Heart right ventricle (tissue), 16 donors: ENCODE measurements around the gene TIMM9. TPM values are rescaled to one million over a fixed set of nuclear protein-coding genes. Genes with fewer than 3 reads are reported as not detected.

Experiments
- ATAC-seq, 8 donors: fragments of 200-7000 bp; cut with Tn5 transposase; one replicate each; pipeline ENCODE4 v1.9.1; 2020; ENCODE audit warnings: mild to moderate bottlenecking in 8 of 8, moderate library complexity in 8 of 8, moderate number of reproducible peaks in 1 of 8
- DNase-seq, 2 donors: peaks; one replicate each; pipeline ENCODE4 v3.0.0-alpha.2; 2020
- H3K27ac ChIP-seq, 10 donors: fragments of 200-600 bp; sonication (generic) in 2 of 10; one replicate each; pipeline versions ENCODE4 v1.5.0 to v1.8.0; 2020 to 2022; ENCODE audit warnings: mild to moderate bottlenecking in 3 of 10
- H3K27me3 ChIP-seq, 7 donors: fragments of 200-600 bp; one replicate each; pipeline ENCODE4 v1.8.0; 2021 to 2022; ENCODE audit warnings: mild to moderate bottlenecking in 2 of 7
- H3K36me3 ChIP-seq, 9 donors: fragments of 200-600 bp; sonication (generic) in 1 of 9; one replicate each; pipeline versions ENCODE4 v1.5.0 to v1.8.0; 2020 to 2022; ENCODE audit warnings: mild to moderate bottlenecking in 2 of 9
- H3K4me1 ChIP-seq, 9 donors: fragments of 200-600 bp; sonication (generic) in 1 of 9; one replicate each; pipeline versions ENCODE4 v1.5.0 to v1.8.0; 2020 to 2022; ENCODE audit warnings: mild to moderate bottlenecking in 4 of 9
- H3K4me3 ChIP-seq, 10 donors: fragments of 200-600 bp; sonication (generic) in 2 of 10; one replicate each; pipeline versions ENCODE4 v1.5.0 to v1.8.0; 2020 to 2022; ENCODE audit warnings: mild to moderate bottlenecking in 7 of 10, moderate library complexity in 2 of 10
- H3K9me3 ChIP-seq, 11 donors: fragments of 200-600 bp in 10 of 11; sonication (generic) in 2 of 11; one replicate each; pipeline versions ENCODE4 v1.5.0 to v1.8.0; 2013 to 2022; ENCODE audit warnings: mild to moderate bottlenecking in 2 of 11, control low read depth in 1 of 11, moderate library complexity in 1 of 11
- WGBS, 2 donors: extraction: QIAGEN DNeasy Blood & Tissue Kit; methylation state at CpG; one replicate each; pipeline ENCODE4 v1.1.7; 2013; ENCODE audit warnings: inconsistent platforms in 1 of 2; 5-methylcytosine and 5-hydroxymethylcytosine counted together
- intact Hi-C, 10 donors: fragments of 100-400 bp; cut with DNase I; formaldehyde crosslinking; loops; one replicate each; pipeline versions ENCODE4 v1.11.1 to v1.14.2; 2022
- polyA plus RNA-seq, 2 donors: library from polyadenylated mRNA; stranded (reverse); fragments of 200-250 nt; gene quantifications; one replicate each; pipeline ENCODE4 v1.2.3, GENCODE V29; 2013
- total RNA-seq, 10 donors: library from RNA; stranded (reverse); fragmentation: NEBNext Ultra II Directional in 3 of 10; extraction: Animal tissue kit (Norgen Biotek cat#: 25700) in 3 of 10; gene quantifications; one replicate each; pipeline versions ENCODE4 v1.2.1 to v1.2.4, GENCODE V29; 2021 to 2023
- TF ChIP-seq, protein P1 (sequence below), 9 donors: fragments of 200-600 bp; sonication (generic) in 2 of 9; IDR thresholded peaks; one replicate each; pipeline versions ENCODE4 v1.5.0 to v1.8.0; 2021 to 2022; ENCODE audit warnings: antibody characterized with exemption in 9 of 9, mild to moderate bottlenecking in 5 of 9, moderate library complexity in 1 of 9
- donor health status: Arrhythmogenic right ventricular cardiomyopathy.
- donor health status: ischemic (EF 13 %, LVEDD 7.1; RV severe dilation, severe dysfunction).
- donor health status: healthy with polysubstance abuse.
- donor health status: DM: no; HTN: yes; CAD: no.
- donor health status: DM: no; HTN: no; CAD: no.
- donor health status: ischemic (EF 25% LVEDD 6.9; RV normal size, moderate dysfunction).
- donor health status: ischemic (EF 25% LVEDD 5.7; RV mildly dilated, moderate dysfunction).
- donor health status: healthy.
- donor health status: DM: yes; HTN: yes; CAD: no.
- donor health status: Ischemic cardiomyopathy.
- donor health status: ischemic (EF 35%, LVEDD 5.7; RV mildly dilated, moderate dysfunction).
- donor health status: nonischemic (EF 11% LVEDD 7.7; RV severe dilation, severe dysfunction).
- donor health status: DM: yes; HTN: yes; CAD: no.
- donor health status: PGD.
- donor health status: ischemic (EF 29% LVEDD 5.4; RV normal size, mild dysfunction).
- donor health status: nonischemic (EF 23%, LVEDD 6.1; RV moderate dilation, normal function).

The TIMM9 gene
- total and polyA plus RNA-seq, 12 donors: 23.8 to 46.9 (median 26.3) TPM

DNA sequence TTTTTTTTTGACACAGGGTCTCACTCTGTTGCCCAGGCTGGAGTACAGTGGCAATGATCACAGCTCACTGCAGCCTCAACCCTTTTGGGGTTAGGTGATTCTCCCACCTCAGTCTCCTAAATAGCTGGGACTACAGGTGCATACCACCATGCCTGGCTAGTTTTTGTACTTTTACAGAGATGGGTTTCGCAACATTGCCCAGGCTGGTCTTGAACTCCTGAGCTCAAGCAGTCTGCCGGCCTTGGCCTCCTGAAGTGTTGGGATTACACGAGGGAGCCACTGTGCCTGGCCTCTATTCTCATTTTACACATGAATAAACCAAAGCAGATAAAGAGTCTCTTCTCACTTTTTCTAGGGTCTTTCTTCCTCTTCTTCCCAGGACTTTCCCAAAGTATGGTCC lies 28.4 kb downstream of the TIMM9 start:
- 89 to 93% methylated on average over 3 of the region's 3 CpGs for WGBS, 2 donors
- TF ChIP-seq, protein P1, sequence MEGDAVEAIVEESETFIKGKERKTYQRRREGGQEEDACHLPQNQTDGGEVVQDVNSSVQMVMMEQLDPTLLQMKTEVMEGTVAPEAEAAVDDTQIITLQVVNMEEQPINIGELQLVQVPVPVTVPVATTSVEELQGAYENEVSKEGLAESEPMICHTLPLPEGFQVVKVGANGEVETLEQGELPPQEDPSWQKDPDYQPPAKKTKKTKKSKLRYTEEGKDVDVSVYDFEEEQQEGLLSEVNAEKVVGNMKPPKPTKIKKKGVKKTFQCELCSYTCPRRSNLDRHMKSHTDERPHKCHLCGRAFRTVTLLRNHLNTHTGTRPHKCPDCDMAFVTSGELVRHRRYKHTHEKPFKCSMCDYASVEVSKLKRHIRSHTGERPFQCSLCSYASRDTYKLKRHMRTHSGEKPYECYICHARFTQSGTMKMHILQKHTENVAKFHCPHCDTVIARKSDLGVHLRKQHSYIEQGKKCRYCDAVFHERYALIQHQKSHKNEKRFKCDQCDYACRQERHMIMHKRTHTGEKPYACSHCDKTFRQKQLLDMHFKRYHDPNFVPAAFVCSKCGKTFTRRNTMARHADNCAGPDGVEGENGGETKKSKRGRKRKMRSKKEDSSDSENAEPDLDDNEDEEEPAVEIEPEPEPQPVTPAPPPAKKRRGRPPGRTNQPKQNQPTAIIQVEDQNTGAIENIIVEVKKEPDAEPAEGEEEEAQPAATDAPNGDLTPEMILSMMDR (IDR thresholded peaks at IDR 0.05): no peak
- DNase-seq (no peak), ATAC-seq (no peak)
- Histone ChIP-seq H3K27ac (no peak overlapping the region), H3K9me3 (no peaks in the 10 kb centered on the region), H3K36me3 (no peaks in the 10 kb centered on the region), H3K27me3 (no peaks in the 10 kb centered on the region), H3K4me1 (peaks cover 0 to 13% (median 5%) of the 10 kb centered on the region in 9 donors), H3K4me3 (no peak overlapping the region)
- intact Hi-C loops: loop anchor here in 3 of 10 donors (5.0 to 10.0 kb wide), 3 partner anchors 284 to 294 kb away; no protein-coding TSS in a partner anchor

GRCh38 chr14:58398495-58398894 lies 28.8 kb downstream of the TIMM9 start:
- H3K27ac ChIP-seq: no peak overlapping the region
- intact Hi-C loops: loop anchor here in 3 of 10 donors (5.0 to 10.0 kb wide), 3 partner anchors 284 to 294 kb away; no protein-coding TSS in a partner anchor
- no peaks in the 10 kb centered on the region for H3K9me3 ChIP-seq
- no peaks in the 10 kb centered on the region for H3K27me3 ChIP-seq
- ATAC-seq (no peak), DNase-seq (no peak)
- H3K4me1 ChIP-seq: peaks cover 0 to 13% (median 5%) of the 10 kb centered on the region in 9 donors
- TF ChIP-seq, protein P1 (IDR thresholded peaks at IDR 0.05): no peak
- no peaks in the 10 kb centered on the region for H3K36me3 ChIP-seq
- H3K4me3 ChIP-seq: no peak overlapping the region

DNA sequence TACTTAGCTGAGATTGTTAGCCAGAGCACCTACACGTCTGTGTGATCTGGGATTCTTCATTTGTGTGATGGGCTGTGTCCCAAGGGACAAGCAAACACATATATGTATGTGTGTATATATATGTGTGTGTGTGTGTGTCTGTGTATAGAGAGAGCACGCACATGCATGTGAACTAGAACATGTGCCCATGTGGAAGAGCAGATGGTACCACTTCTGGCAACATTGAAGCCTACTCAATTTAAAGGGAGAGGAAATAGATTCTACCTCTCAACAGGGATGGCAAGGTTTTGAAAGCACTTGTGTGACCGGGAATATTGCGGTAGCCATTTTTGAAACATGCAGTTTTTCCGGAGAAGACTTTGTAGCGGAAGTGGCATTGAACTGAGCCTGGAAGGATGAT lies 30.2 kb downstream of the TIMM9 start:
- ATAC-seq (no peak), DNase-seq (no peak)
- peaks cover 0 to 13% (median 5%) of the 10 kb centered on the region in 9 donors for H3K4me1 ChIP-seq
- no peak overlapping the region for H3K27ac ChIP-seq
- no peaks in the 10 kb centered on the region for H3K36me3 ChIP-seq
- 95 to 99% methylated on average over 6 of the region's 6 CpGs for WGBS, 2 donors
- H3K9me3 ChIP-seq: no peaks in the 10 kb centered on the region
- intact Hi-C loops: loop anchor here in 3 of 10 donors (5.0 to 10.0 kb wide), 3 partner anchors 282 to 292 kb away; no protein-coding TSS in a partner anchor
- H3K27me3 ChIP-seq: no peaks in the 10 kb centered on the region
- TF ChIP-seq, protein P1 (IDR thresholded peaks at IDR 0.05): no peak
- H3K4me3 ChIP-seq: no peak overlapping the region

GRCh38 chr14:58395812-58396788 lies 31.2 kb downstream of the TIMM9 start, which contains the start of gene TOMM20L:
Gene TOMM20L (plus strand): TSS chr14:58395930. CDS start chr14:58395958, 28 bp downstream.
- no peaks in the 10 kb centered on the region for H3K9me3 ChIP-seq
- no peaks in the 10 kb centered on the region for H3K27me3 ChIP-seq
- TF ChIP-seq, protein P1 (IDR thresholded peaks at IDR 0.05): peak; percentile 76 to 97 (median 88)
- peak within 1 kb of the TSS in 9 of 10 donors; percentile 60 to 87 (median 80) for H3K27ac ChIP-seq
- no peaks in the 10 kb centered on the region for H3K36me3 ChIP-seq
- peaks cover 0 to 13% (median 5%) of the 10 kb centered on the region in 9 donors for H3K4me1 ChIP-seq
- 8 to 11% methylated on average over 82 to 86 of the region's 86 CpGs for WGBS, 2 donors
- DNase-seq: peak; percentile 73 to 81
- intact Hi-C loops: loop anchor here in 3 of 10 donors (5.0 to 10.0 kb wide), 3 partner anchors 281 to 291 kb away; no protein-coding TSS in a partner anchor
- peak; percentile 87 to 97 (median 93) for ATAC-seq
- peak within 1 kb of the TSS; percentile 47 to 67 (median 56) for H3K4me3 ChIP-seq
